Measurements from ENCODE around the gene ADSL. TPM values are rescaled to one million over a fixed set of nuclear protein-coding genes. Genes with fewer than 3 reads are reported as not detected.

Gene ADSL
- total and polyA plus RNA-seq, 2 of the 4 experiments (the other 2 are of a cell fraction) = 93.6 to 229 TPM

DNA sequence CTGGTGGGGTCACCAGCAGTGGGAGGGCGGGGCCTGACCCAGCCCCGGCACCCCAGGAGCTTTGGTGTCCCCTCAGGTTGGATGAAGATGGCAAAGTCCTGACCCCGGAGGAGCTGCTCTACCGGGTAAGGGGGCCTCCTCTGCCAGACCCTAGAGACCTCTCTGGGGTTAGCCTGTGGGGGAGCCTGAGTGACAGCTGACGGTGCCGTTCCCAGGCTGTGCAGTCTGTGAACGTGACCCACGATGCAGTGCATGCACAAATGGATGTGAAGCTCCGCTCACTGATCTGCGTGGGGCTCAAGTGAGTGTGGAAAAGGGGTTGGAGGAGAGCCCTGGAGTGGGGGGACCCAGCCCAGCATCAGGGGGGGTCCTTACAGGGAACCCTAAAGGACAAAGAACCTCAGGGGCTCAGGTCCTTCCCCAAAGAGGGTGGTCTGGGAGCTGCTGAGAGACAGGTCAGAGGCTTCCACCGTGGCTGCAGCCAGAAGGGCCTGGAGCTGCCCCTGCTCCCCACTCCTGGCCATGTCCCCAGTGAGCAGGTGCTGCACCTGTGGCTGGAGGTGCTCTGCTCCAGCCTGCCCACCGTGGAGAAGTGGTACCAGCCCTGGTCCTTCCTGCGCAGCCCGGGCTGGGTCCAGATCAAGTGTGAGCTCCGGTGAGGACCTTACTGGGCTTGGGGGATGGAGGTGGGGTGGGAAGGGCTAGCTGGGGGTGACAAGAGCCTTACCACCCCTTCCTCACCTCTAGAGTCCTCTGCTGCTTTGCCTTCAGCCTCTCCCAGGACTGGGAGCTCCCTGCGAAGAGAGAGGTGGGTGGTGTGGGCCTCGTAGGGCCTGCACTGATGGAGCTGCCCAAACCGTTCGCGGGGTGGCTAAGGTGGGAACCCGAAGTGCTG, 62.7 kb downstream of the ADSL start:
- no peak overlapping the region for H4K8ac ChIP-seq (ENCODE audit: low read depth in 2 of 2, low read length in 2 of 2)
- H3K79me1 ChIP-seq (ENCODE audit: low read depth in 1 of 2, low read length in 2 of 2) = peaks cover 17 to 47% of the 10 kb centered on the region in 2 experiments
- no peak overlapping the region for H4K5ac ChIP-seq (ENCODE audit: low read depth, low read length)
- peaks cover 3% of the 10 kb centered on the region; the same call in 1 of the 2 replicates for H3K4me1 ChIP-seq (ENCODE audit: control insufficient read depth, insufficient read depth, low read length)
- H2BK5ac ChIP-seq (ENCODE audit: low read depth, low read length, poor library complexity, severe bottlenecking) = no peak overlapping the region
- in situ Hi-C loops (cut with MboI; ENCODE audit: low sequenced_read_pairs) (no loop called here), intact Hi-C loops (cut with micrococcal nuclease) (no loop called here), dilution Hi-C loops (cut with HindIII; ENCODE audit: low sequenced_read_pairs, unreplicated experiment) (no loop called here)
- ChIA-PET POLR2A (ENCODE audit: unreplicated experiment) (no interaction called here), CTCF (no interaction called here)
- no peak overlapping the region for H3K9ac ChIP-seq (ENCODE audit: low read depth, low read length)
- no peak overlapping the region for H2AK9ac ChIP-seq (replicated peaks; ENCODE audit: low read depth, low read length, poor library complexity)
- H3K23ac ChIP-seq (ENCODE audit: low read depth, low read length) = no peak overlapping the region
- H3K36me3 ChIP-seq (ENCODE audit: control insufficient read depth, insufficient read depth, low read length) = peaks cover 73% of the 10 kb centered on the region
- no peak overlapping the region for H2AK5ac ChIP-seq (ENCODE audit: low read depth, low read length)
- DNase-seq (no peak), ATAC-seq (ENCODE audit: low read depth) (no peak)
- no peak overlapping the region for H4K91ac ChIP-seq (ENCODE audit: insufficient read depth, low read depth, low read length)
- no peak overlapping the region for H2AFZ ChIP-seq (replicated peaks; ENCODE audit: low read length, poor library complexity)
- no peaks in the 10 kb centered on the region for H3K27me3 ChIP-seq (ENCODE audit: control insufficient read depth, insufficient read depth, low read length)
- no peak overlapping the region for H3K56ac ChIP-seq (ENCODE audit: extremely low read depth, insufficient read depth, low read length)
- WGBS, 2 experiments (ENCODE audit: extremely low coverage in 2 of 2, insufficient read length in 1 of 2) = 89% methylated on average over 9 of the region's 21 CpGs; no CpG with 5 or more reads in 1 of the 2 experiments
- H3K4me2 ChIP-seq (ENCODE audit: low read depth, low read length) = no peak overlapping the region
- no peak overlapping the region for H2BK20ac ChIP-seq (ENCODE audit: low read depth, low read length)
- no TSS peak for BruUV-seq (replicated peaks)
- H3K18ac ChIP-seq (ENCODE audit: low read depth, low read length) = no peak overlapping the region
- no peak overlapping the region for H2BK120ac ChIP-seq (ENCODE audit: low read depth, low read length)
- no peak overlapping the region for H3K14ac ChIP-seq (replicated peaks; ENCODE audit: low read depth, low read length)
- TF ChIP-seq CEBPB (IDR thresholded peaks at IDR 0.05; ENCODE audit: low read depth, low read length) (no peak), CTCF (conservative IDR thresholded peaks at IDR 0.05; ENCODE audit: low read depth, low read length) (no peak), SMC3 (IDR thresholded peaks at IDR 0.05; ENCODE audit: low read depth, low read length) (no peak), RFX5 (IDR thresholded peaks at IDR 0.05; ENCODE audit: low read depth, low read length) (no peak), MXI1 (IDR thresholded peaks at IDR 0.05; ENCODE audit: borderline replicate concordance, low read depth, low read length) (no peak), RAD21 (IDR thresholded peaks at IDR 0.05; ENCODE audit: low read length) (no peak)
- TF ChIP-seq, protein P1, sequence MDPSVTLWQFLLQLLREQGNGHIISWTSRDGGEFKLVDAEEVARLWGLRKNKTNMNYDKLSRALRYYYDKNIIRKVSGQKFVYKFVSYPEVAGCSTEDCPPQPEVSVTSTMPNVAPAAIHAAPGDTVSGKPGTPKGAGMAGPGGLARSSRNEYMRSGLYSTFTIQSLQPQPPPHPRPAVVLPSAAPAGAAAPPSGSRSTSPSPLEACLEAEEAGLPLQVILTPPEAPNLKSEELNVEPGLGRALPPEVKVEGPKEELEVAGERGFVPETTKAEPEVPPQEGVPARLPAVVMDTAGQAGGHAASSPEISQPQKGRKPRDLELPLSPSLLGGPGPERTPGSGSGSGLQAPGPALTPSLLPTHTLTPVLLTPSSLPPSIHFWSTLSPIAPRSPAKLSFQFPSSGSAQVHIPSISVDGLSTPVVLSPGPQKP (IDR thresholded peaks at IDR 0.05; ENCODE audit: borderline replicate concordance, low read depth, low read length) = no peak
- TF ChIP-seq, protein P2, sequence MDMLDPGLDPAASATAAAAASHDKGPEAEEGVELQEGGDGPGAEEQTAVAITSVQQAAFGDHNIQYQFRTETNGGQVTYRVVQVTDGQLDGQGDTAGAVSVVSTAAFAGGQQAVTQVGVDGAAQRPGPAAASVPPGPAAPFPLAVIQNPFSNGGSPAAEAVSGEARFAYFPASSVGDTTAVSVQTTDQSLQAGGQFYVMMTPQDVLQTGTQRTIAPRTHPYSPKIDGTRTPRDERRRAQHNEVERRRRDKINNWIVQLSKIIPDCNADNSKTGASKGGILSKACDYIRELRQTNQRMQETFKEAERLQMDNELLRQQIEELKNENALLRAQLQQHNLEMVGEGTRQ (IDR thresholded peaks at IDR 0.05; ENCODE audit: low read depth, low read length) = no peak
- H3K4me3 ChIP-seq (ENCODE audit: insufficient read depth, low read depth, low read length) = no peak overlapping the region
- peaks cover 9% of the 10 kb centered on the region; the same call in 1 of the 2 replicates for H3K9me1 ChIP-seq (ENCODE audit: insufficient read depth, low read length)
- H4K20me1 ChIP-seq (ENCODE audit: insufficient read depth, low read length) = peaks cover 28% of the 10 kb centered on the region
- H3K27ac ChIP-seq (ENCODE audit: insufficient read depth, low read length) = no peak overlapping the region
- H3K4ac ChIP-seq (ENCODE audit: low read depth, low read length) = no peak overlapping the region
- H2BK15ac ChIP-seq (ENCODE audit: low read depth, low read length) = no peak overlapping the region
- H3K9me3 ChIP-seq (ENCODE audit: control insufficient read depth, insufficient read depth, low read length) = no peaks in the 10 kb centered on the region
